HCT116 (cell line): ENCODE measurements around the gene ATXN7L1. TPM values are rescaled to one million over a fixed set of nuclear protein-coding genes. Genes with fewer than 3 reads are reported as not detected.

Source experiments
- ATAC-seq: fragments of 200-7000 bp; cut with Tn5 transposase; 2 replicates; pipeline ENCODE4 v1.9.1; 2020; ENCODE audit warnings: mild to moderate bottlenecking, moderate library complexity
- BruUV-seq: library from RNA; stranded (reverse); fragments of 400-500 nt; replicated peaks from 2 replicates; lab custom pipeline; 2021; lab: Mats Ljungman, UMichigan
- CTCF ChIA-PET: fragments of 300-600 bp; sonication (Branson Sonifier 250); formaldehyde crosslinking; loops from one replicate; lab custom pipeline; 2021; ENCODE audit warnings: antibody characterized with exemption; lab: Charles Lee
- POLR2A ChIA-PET: fragments of 300-600, 350-600 bp; sonication (Branson Sonifier 250); formaldehyde crosslinking; loops from one replicate; lab custom pipeline; 2021; ENCODE audit warnings: antibody characterized with exemption; lab: Charles Lee
- RAD21 ChIA-PET, 2 experiments: fragments of 300-600 bp; sonication (Branson Sonifier 250); formaldehyde crosslinking; loops; one replicate each; lab custom pipeline; 2023; ENCODE audit warnings: low total read pairs in 2 of 2; ENCODE audit not compliant: uncharacterized antibody in 2 of 2, unreplicated experiment in 2 of 2, low non-redundant PET in 1 of 2; lab: Charles Lee
- DNase-seq: peaks from one replicate; pipeline ENCODE4 v3.0.0-alpha.2; 2010; ENCODE audit warnings: low read depth, low spot score
- H2AFZ ChIP-seq: fragments of 200-600 bp; shearing (Covaris generic), sonication (generic); 2 replicates; pipeline ENCODE4 v1.6.1; 2017; ENCODE audit warnings: low read depth, mixed run types, mixed read lengths, antibody characterized with exemption, low read length; ENCODE audit not compliant: poor library complexity, severe bottlenecking
- H3K27ac ChIP-seq: 2 replicates; pipeline ENCODE4 v1.5.1; 2012; ENCODE audit warnings: low read depth, low read length
- H3K27me3 ChIP-seq: fragments of 200-600 bp; sonication (generic); 2 replicates; pipeline ENCODE4 v1.6.1; 2016; ENCODE audit warnings: mixed run types, low read length, mixed read lengths; ENCODE audit not compliant: insufficient read depth
- H3K36me3 ChIP-seq, 2 experiments: fragments of 200-500 bp in 1 of 2; fragments of 200-600 bp in 1 of 2; sonication (Bioruptor generic) in 1 of 2; sonication (generic) in 1 of 2; 2 replicates each; pipeline versions ENCODE4 v1.5.1 to v1.6.1; 2014 to 2016; ENCODE audit warnings: low read length in 2 of 2, inconsistent platforms in 1 of 2, mixed read lengths in 1 of 2, mixed run types in 1 of 2; ENCODE audit not compliant: insufficient read depth in 2 of 2, control insufficient read depth in 1 of 2
- H3K4me1 ChIP-seq, 2 experiments: fragments of 200-600 bp in 1 of 2; sonication (generic) in 1 of 2; 2 replicates each; pipeline versions ENCODE4 v1.5.1 to v1.6.1; 2012 to 2017; ENCODE audit warnings: low read length in 2 of 2, inconsistent platforms in 1 of 2, mild to moderate bottlenecking in 1 of 2, mixed read lengths in 1 of 2, mixed run types in 1 of 2, moderate library complexity in 1 of 2; ENCODE audit not compliant: insufficient read depth in 2 of 2, control insufficient read depth in 1 of 2
- H3K4me2 ChIP-seq: fragments of 200-600 bp; sonication (generic); 2 replicates; pipeline ENCODE4 v1.6.1; 2017; ENCODE audit warnings: mixed run types, low read length, mixed read lengths
- H3K4me3 ChIP-seq, 2 experiments: fragments of 200-600 bp in 1 of 2; sonication (generic) in 1 of 2; replicated peaks in 1 of 2; 2 replicates each; pipeline ENCODE4 v1.5.1; 2011 to 2016; ENCODE audit warnings: low read length in 2 of 2, control low read depth in 1 of 2, low read depth in 1 of 2, mild to moderate bottlenecking in 1 of 2, mixed read lengths in 1 of 2, mixed run types in 1 of 2
- H3K79me2 ChIP-seq: fragments of 200-600 bp; sonication (generic); 2 replicates; pipeline ENCODE4 v1.6.1; 2017; ENCODE audit warnings: mild to moderate bottlenecking, mixed run types, low read length, moderate library complexity, mixed read lengths; ENCODE audit not compliant: insufficient read depth
- H3K9ac ChIP-seq: fragments of 200-600 bp; sonication (generic); 2 replicates; pipeline ENCODE4 v1.6.1; 2016; ENCODE audit warnings: low read length, mixed read lengths
- H3K9me2 ChIP-seq: fragments of 200-600 bp; sonication (generic), shearing (Covaris generic); 2 replicates; pipeline ENCODE4 v1.6.1; 2017; ENCODE audit warnings: mixed run types, mild to moderate bottlenecking, moderate library complexity; ENCODE audit not compliant: insufficient read depth
- H3K9me3 ChIP-seq, 2 experiments: fragments of 200-500 bp in 1 of 2; fragments of 200-600 bp in 1 of 2; sonication (Bioruptor generic) in 1 of 2; sonication (generic) in 1 of 2; 2 replicates each; pipeline ENCODE4 v1.6.1; 2014 to 2017; ENCODE audit warnings: low read length in 2 of 2, mixed read lengths in 2 of 2, inconsistent platforms in 1 of 2, low read depth in 1 of 2, mild to moderate bottlenecking in 1 of 2, mixed run types in 1 of 2, moderate library complexity in 1 of 2; ENCODE audit not compliant: control insufficient read depth in 1 of 2, insufficient read depth in 1 of 2
- H4K20me1 ChIP-seq: fragments of 200-600 bp; sonication (generic), shearing (Covaris generic); 2 replicates; pipeline ENCODE4 v1.6.1; 2017; ENCODE audit warnings: mixed run types, mild to moderate bottlenecking, moderate library complexity; ENCODE audit not compliant: insufficient read depth
- CBX3 ChIP-seq: IDR thresholded peaks from 2 replicates; pipeline ENCODE4 v1.6.1; 2012; ENCODE audit warnings: low read depth
- CEBPB ChIP-seq: IDR thresholded peaks from 2 replicates; pipeline ENCODE4 v1.6.1; 2012; ENCODE audit warnings: low read depth
- EGR1 ChIP-seq: IDR thresholded peaks from 2 replicates; pipeline ENCODE4 v1.6.1; 2012; ENCODE audit warnings: low read depth
- ELF1 ChIP-seq: IDR thresholded peaks from 2 replicates; pipeline ENCODE4 v1.6.1; 2012; ENCODE audit warnings: low read depth, borderline replicate concordance
- FOSL1 ChIP-seq: IDR thresholded peaks from 2 replicates; pipeline ENCODE4 v1.6.1; 2012; ENCODE audit warnings: low read depth
- JUND ChIP-seq: IDR thresholded peaks from 2 replicates; pipeline ENCODE4 v1.6.1; 2012
- POLR2A ChIP-seq: IDR thresholded peaks from 2 replicates; pipeline ENCODE4 v1.7.0; 2011; ENCODE audit warnings: borderline replicate concordance; ENCODE audit not compliant: insufficient read depth, insufficient read length; ENCODE audit errors: extremely low read depth
- POLR2AphosphoS5 ChIP-seq: IDR thresholded peaks from 2 replicates; pipeline ENCODE4 v1.6.1; 2011; ENCODE audit warnings: mild to moderate bottlenecking, low read depth, low read length, moderate library complexity
- SP1 ChIP-seq: IDR thresholded peaks from 2 replicates; pipeline ENCODE4 v1.6.1; 2012; ENCODE audit warnings: low read depth
- TCF7L2 ChIP-seq: IDR thresholded peaks from 2 replicates; pipeline ENCODE4 v1.7.0; 2011; ENCODE audit warnings: borderline replicate concordance, inconsistent platforms; ENCODE audit not compliant: insufficient read depth, insufficient read length; ENCODE audit errors: extremely low read depth
- YY1 ChIP-seq: IDR thresholded peaks from 2 replicates; pipeline ENCODE4 v1.6.1; 2011; ENCODE audit warnings: low read length, low read depth, moderate library complexity, mild to moderate bottlenecking; ENCODE audit not compliant: insufficient replicate concordance; ENCODE audit errors: extremely low read depth
- ZNF274 ChIP-seq: fragments of 200-500 bp; sonication (Bioruptor generic); IDR thresholded peaks from 2 replicates; pipeline ENCODE4 v1.6.1; 2014; ENCODE audit warnings: mild to moderate bottlenecking, low read depth, low read length, inconsistent platforms
- intact Hi-C: fragments of 100-400 bp; cut with micrococcal nuclease; formaldehyde crosslinking; loops from 2 replicates; pipeline ENCODE4 v1.10.0; 2022
- total RNA-seq: library from RNA; stranded (reverse); gene quantifications from one replicate; pipeline ENCODE4 v1.2.1, GENCODE V29; 2021; ENCODE audit not compliant: unreplicated experiment
- TF ChIP-seq, protein P1 (sequence below): IDR thresholded peaks from 2 replicates; pipeline ENCODE4 v1.6.1; 2012; ENCODE audit warnings: low read depth
- TF ChIP-seq, protein P2 (sequence below): IDR thresholded peaks from 2 replicates; pipeline ENCODE4 v1.6.1; 2011; ENCODE audit warnings: mild to moderate bottlenecking, low read length, moderate library complexity; ENCODE audit not compliant: insufficient replicate concordance; ENCODE audit errors: extremely low read depth
- TF ChIP-seq, protein P3 (sequence below): IDR thresholded peaks from 2 replicates; pipeline ENCODE4 v1.6.1; 2012

The ATXN7L1 gene
- total RNA-seq, 1 experiment from 2014 or later, result 11.5 TPM

DNA sequence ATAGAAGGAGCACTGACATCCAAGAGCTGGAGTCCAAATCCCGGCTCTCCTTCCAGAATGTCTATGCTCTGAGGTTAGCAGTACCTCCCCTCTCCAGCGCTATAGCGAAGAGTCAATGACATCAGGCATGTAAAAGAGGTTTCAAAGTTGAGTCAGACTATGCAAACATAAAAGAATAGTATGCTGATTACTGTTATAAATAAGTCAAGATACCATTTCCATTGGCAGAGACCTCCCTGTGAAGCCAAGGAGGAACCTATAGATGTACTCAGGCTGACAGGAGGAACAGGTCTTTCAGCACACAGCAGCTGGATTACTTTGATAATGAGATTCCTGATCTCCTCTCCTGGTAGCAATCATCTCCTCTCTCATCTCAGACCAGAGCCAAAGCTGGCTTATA is 191.2 kb downstream of the ATXN7L1 start:
- H4K20me1 ChIP-seq, result no peaks in the 10 kb centered on the region
- H3K4me1 ChIP-seq, result peaks cover 0 to 5% of the 10 kb centered on the region in 2 experiments; a peak in 2 of 4 replicates
- ATAC-seq (no peak), DNase-seq (no peak)
- no peaks in the 10 kb centered on the region for H3K9me3 ChIP-seq
- no peaks in the 10 kb centered on the region for H3K27me3 ChIP-seq
- no peak overlapping the region for H3K4me2 ChIP-seq
- TF ChIP-seq EGR1 (no peak), FOSL1 (no peak), YY1 (no peak), ELF1 (no peak), TCF7L2 (no peak), POLR2AphosphoS5 (no peak), POLR2A (no peak), JUND (no peak), SP1 (no peak), CBX3 (no peak), ZNF274 (no peak), CEBPB (no peak)
- TF ChIP-seq, protein P1, sequence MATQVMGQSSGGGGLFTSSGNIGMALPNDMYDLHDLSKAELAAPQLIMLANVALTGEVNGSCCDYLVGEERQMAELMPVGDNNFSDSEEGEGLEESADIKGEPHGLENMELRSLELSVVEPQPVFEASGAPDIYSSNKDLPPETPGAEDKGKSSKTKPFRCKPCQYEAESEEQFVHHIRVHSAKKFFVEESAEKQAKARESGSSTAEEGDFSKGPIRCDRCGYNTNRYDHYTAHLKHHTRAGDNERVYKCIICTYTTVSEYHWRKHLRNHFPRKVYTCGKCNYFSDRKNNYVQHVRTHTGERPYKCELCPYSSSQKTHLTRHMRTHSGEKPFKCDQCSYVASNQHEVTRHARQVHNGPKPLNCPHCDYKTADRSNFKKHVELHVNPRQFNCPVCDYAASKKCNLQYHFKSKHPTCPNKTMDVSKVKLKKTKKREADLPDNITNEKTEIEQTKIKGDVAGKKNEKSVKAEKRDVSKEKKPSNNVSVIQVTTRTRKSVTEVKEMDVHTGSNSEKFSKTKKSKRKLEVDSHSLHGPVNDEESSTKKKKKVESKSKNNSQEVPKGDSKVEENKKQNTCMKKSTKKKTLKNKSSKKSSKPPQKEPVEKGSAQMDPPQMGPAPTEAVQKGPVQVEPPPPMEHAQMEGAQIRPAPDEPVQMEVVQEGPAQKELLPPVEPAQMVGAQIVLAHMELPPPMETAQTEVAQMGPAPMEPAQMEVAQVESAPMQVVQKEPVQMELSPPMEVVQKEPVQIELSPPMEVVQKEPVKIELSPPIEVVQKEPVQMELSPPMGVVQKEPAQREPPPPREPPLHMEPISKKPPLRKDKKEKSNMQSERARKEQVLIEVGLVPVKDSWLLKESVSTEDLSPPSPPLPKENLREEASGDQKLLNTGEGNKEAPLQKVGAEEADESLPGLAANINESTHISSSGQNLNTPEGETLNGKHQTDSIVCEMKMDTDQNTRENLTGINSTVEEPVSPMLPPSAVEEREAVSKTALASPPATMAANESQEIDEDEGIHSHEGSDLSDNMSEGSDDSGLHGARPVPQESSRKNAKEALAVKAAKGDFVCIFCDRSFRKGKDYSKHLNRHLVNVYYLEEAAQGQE, result no peak
- TF ChIP-seq, protein P2, sequence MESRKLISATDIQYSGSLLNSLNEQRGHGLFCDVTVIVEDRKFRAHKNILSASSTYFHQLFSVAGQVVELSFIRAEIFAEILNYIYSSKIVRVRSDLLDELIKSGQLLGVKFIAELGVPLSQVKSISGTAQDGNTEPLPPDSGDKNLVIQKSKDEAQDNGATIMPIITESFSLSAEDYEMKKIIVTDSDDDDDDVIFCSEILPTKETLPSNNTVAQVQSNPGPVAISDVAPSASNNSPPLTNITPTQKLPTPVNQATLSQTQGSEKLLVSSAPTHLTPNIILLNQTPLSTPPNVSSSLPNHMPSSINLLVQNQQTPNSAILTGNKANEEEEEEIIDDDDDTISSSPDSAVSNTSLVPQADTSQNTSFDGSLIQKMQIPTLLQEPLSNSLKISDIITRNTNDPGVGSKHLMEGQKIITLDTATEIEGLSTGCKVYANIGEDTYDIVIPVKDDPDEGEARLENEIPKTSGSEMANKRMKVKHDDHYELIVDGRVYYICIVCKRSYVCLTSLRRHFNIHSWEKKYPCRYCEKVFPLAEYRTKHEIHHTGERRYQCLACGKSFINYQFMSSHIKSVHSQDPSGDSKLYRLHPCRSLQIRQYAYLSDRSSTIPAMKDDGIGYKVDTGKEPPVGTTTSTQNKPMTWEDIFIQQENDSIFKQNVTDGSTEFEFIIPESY, result no peak
- TF ChIP-seq, protein P3, sequence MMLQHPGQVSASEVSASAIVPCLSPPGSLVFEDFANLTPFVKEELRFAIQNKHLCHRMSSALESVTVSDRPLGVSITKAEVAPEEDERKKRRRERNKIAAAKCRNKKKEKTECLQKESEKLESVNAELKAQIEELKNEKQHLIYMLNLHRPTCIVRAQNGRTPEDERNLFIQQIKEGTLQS, result no peak
- no peak overlapping the region for H3K27ac ChIP-seq
- no peaks in the 10 kb centered on the region for H3K79me2 ChIP-seq
- ChIA-PET RAD21 (no interaction called here), CTCF (no interaction called here), POLR2A (no interaction called here)
- intact Hi-C loops, result no loop called here
- no peak overlapping the region for H3K4me3 ChIP-seq
- no peak overlapping the region for H2AFZ ChIP-seq
- H3K36me3 ChIP-seq, result no peaks in the 10 kb centered on the region
- no peaks in the 10 kb centered on the region for H3K9me2 ChIP-seq
- H3K9ac ChIP-seq, result no peak overlapping the region
- no TSS peak for BruUV-seq
